GM19397 (cell line): ENCODE results near the gene GPR119.
"Not testable (repeated sequence)": the region's sequence is repeated elsewhere in the genome, so short reads cannot be mapped to it uniquely, and the experiment has no call there.

ENCODE experiments used
- ATAC-seq: cut with Tn5 transposase; IDR thresholded peaks from one replicate; pipeline ENCODE4 v1.9.1; 2021; ENCODE audit warnings: mild to moderate bottlenecking, moderate library complexity; ENCODE audit not compliant: unreplicated experiment

GPR119 gene

GRCh38 chrX:130385520-130385919 lies at the start of gene GPR119:
TSS of gene GPR119 (minus strand) at chrX:130385674. CDS start at chrX:130385447, 227 bp downstream.
- no peak for ATAC-seq

GRCh38 chrX:130429236-130429635 lies 43.8 kb upstream of the GPR119 start:
- ATAC-seq: not testable (repeated sequence)

GRCh38 chrX:130426531-130426930 lies 41.1 kb upstream of the GPR119 start:
- no peak for ATAC-seq

- peak; percentile 52 for ATAC-seq
Measured at GRCh38 chrX:130419263-130419662, 33.8 kb upstream of the GPR119 start.

- ATAC-seq: peak; percentile 58
Measured at GRCh38 chrX:130418740-130419139, 33.3 kb upstream of the GPR119 start.

GRCh38 chrX:130418066-130418465 lies 32.6 kb upstream of the GPR119 start:
- no peak for ATAC-seq

- no peak for ATAC-seq
Measured at GRCh38 chrX:130416785-130417184, 31.3 kb upstream of the GPR119 start.

GRCh38 chrX:130415201-130415600 lies 29.7 kb upstream of the GPR119 start:
- ATAC-seq: no peak

GRCh38 chrX:130414800-130415199 lies 29.3 kb upstream of the GPR119 start:
- no peak for ATAC-seq

- no peak for ATAC-seq
Measured at GRCh38 chrX:130413415-130413814, 27.9 kb upstream of the GPR119 start.

- no peak for ATAC-seq
Measured at GRCh38 chrX:130402208-130402684, 16.8 kb upstream of the GPR119 start.

GRCh38 chrX:130401415-130402207 lies 16.1 kb upstream of the GPR119 start, which contains the start of gene RBMX2:
TSS of gene RBMX2 (plus strand) at chrX:130401987. CDS start at chrX:130402033, 46 bp downstream.
- peak; percentile 98 for ATAC-seq

GRCh38 chrX:130395341-130395740 lies 9.9 kb upstream of the GPR119 start:
- no peak for ATAC-seq

GRCh38 chrX:130393451-130394074 lies 8.1 kb upstream of the GPR119 start:
- ATAC-seq: no peak

GRCh38 chrX:130386408-130386808 lies 934 bp upstream of the GPR119 start:
- no peak for ATAC-seq

GRCh38 chrX:130378024-130378669 lies 7.3 kb downstream of the GPR119 start:
- no peak for ATAC-seq

GRCh38 chrX:130376077-130376476 lies 9.4 kb downstream of the GPR119 start:
- ATAC-seq: no peak

- not testable (repeated sequence) for ATAC-seq
Measured at GRCh38 chrX:130352050-130352449, 33.4 kb downstream of the GPR119 start.

- no peak for ATAC-seq
Measured at GRCh38 chrX:130351567-130351966, 33.9 kb downstream of the GPR119 start.

- no peak for ATAC-seq
Measured at GRCh38 chrX:130347321-130347720, 38.2 kb downstream of the GPR119 start.

GRCh38 chrX:130343411-130343810 lies 42.1 kb downstream of the GPR119 start:
- no peak for ATAC-seq

- ATAC-seq: no peak
Measured at GRCh38 chrX:130340271-130340670, 45.2 kb downstream of the GPR119 start.
